Fibroblast of lung (primary cell): Measurements from ENCODE around the gene CCNJL.

Experiments used
- EZH2 ChIP-seq: IDR thresholded peaks from 2 replicates; pipeline ENCODE4 v1.5.1; 2012; ENCODE audit warnings: low read length, control low read depth, mild to moderate bottlenecking; ENCODE audit errors: missing control alignments
- TF ChIP-seq, protein P1 (sequence below), 2 donors: IDR thresholded peaks in 1 of 2; conservative IDR thresholded peaks in 1 of 2; 1 replicate in 1 of 2; 2 replicates in 1 of 2; pipeline ENCODE4 v1.5.1; 2011 to 2012; ENCODE audit warnings: low read length in 2 of 2, control low read depth in 1 of 2, inconsistent platforms in 1 of 2, low read depth in 1 of 2, mild to moderate bottlenecking in 1 of 2

DNA sequence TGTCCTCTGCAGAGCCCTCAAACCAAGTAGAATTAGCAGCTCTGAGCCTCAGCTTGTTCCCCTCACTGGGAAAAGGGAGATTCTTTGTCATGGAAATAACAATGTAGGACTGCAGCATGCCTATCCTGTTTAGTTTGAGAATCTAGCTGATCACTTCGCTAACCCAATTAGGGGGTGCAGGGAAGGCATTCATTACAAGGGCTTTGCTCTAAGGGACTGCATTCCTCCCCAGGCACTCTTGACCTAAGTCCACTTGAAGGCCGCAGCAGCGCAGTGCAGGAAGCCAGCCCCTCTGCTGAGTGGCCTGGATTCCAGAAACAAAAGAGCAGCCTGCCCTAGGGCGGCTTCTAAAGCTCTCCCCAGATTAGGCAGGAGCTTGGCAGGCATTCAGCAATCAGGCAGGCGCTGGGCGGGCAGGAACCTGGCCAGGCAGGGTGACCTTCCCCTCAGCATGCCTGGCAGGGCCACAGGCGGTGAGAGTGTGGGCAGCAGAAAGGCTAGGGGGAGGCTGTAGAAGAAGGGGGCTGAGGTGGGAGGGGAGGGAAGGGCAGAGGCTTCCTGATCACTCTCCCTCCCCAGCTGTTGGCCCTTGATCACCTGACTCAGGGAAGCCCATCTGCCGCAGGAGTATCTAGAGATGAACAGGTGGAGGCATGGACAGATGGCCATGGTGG is 24.8 kb downstream of the CCNJL start:
- TF ChIP-seq, protein P1, sequence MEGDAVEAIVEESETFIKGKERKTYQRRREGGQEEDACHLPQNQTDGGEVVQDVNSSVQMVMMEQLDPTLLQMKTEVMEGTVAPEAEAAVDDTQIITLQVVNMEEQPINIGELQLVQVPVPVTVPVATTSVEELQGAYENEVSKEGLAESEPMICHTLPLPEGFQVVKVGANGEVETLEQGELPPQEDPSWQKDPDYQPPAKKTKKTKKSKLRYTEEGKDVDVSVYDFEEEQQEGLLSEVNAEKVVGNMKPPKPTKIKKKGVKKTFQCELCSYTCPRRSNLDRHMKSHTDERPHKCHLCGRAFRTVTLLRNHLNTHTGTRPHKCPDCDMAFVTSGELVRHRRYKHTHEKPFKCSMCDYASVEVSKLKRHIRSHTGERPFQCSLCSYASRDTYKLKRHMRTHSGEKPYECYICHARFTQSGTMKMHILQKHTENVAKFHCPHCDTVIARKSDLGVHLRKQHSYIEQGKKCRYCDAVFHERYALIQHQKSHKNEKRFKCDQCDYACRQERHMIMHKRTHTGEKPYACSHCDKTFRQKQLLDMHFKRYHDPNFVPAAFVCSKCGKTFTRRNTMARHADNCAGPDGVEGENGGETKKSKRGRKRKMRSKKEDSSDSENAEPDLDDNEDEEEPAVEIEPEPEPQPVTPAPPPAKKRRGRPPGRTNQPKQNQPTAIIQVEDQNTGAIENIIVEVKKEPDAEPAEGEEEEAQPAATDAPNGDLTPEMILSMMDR (conservative IDR thresholded peaks at IDR 0.05 in 1 of 2, IDR thresholded peaks at IDR 0.05 in 1 of 2; ENCODE audit: low read depth in 1 of 2, low read length in 2 of 2), result no peak
- no peak for TF ChIP-seq EZH2
